ENCODE data around the gene FLAD1. TPM values are rescaled to one million over a fixed set of nuclear protein-coding genes. Genes with fewer than 3 reads are reported as not detected.

FLAD1 gene
- total and polyA plus RNA-seq, 2 experiments from 2014 or later, result 74.5 to 75.0 TPM

DNA sequence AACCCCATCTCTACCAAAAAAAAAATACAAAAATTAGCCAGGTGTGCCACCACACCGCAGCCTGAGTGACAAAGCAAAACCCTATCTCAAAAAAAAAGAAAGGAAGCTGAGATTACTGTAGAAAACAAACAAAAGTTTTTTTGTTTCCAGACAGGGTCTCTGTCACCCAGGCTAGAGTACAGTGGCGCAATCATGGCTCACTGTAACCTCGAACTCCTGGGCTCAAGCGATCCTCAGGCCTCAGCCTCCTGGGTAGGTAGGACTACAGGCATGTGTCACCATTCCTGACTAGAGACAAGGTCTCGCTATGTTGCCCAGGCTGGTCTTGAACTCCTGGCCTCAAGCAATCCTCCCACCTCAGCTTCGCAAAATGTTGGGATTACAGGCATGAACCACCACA is 18.8 kb upstream of the FLAD1 start:
- Histone ChIP-seq H3K27me3 (ENCODE audit: insufficient read depth) (no peaks in the 10 kb centered on the region), H3K27ac (ENCODE audit: low read depth) (peak overlapping the region; percentile 55; the same call in 1 of the 2 replicates), H3K9me2 (ENCODE audit: insufficient read depth) (no peaks in the 10 kb centered on the region), H4K20me1 (replicated peaks; ENCODE audit: insufficient read depth) (peaks cover 34% of the 10 kb centered on the region), H3K4me2 (no peak overlapping the region), H3K79me2 (replicated peaks; ENCODE audit: insufficient read depth) (peaks cover 38% of the 10 kb centered on the region), H2AFZ (no peak overlapping the region), H3F3A (replicated peaks; ENCODE audit: low read depth) (peaks cover 49% of the 10 kb centered on the region), H3K4me1 (ENCODE audit: insufficient read depth) (peaks cover 36% of the 10 kb centered on the region), H3K4me3 (no peak overlapping the region), H3K36me3 (ENCODE audit: insufficient read depth) (peaks cover 36% of the 10 kb centered on the region)
- no peak overlapping the region for H3K4me3 Mint-ChIP-seq
- peaks cover 15% of the 10 kb centered on the region for H3K27me3 Mint-ChIP-seq (ENCODE audit: insufficient read depth, low read depth, poor library complexity)
- TF ChIP-seq, protein P1, sequence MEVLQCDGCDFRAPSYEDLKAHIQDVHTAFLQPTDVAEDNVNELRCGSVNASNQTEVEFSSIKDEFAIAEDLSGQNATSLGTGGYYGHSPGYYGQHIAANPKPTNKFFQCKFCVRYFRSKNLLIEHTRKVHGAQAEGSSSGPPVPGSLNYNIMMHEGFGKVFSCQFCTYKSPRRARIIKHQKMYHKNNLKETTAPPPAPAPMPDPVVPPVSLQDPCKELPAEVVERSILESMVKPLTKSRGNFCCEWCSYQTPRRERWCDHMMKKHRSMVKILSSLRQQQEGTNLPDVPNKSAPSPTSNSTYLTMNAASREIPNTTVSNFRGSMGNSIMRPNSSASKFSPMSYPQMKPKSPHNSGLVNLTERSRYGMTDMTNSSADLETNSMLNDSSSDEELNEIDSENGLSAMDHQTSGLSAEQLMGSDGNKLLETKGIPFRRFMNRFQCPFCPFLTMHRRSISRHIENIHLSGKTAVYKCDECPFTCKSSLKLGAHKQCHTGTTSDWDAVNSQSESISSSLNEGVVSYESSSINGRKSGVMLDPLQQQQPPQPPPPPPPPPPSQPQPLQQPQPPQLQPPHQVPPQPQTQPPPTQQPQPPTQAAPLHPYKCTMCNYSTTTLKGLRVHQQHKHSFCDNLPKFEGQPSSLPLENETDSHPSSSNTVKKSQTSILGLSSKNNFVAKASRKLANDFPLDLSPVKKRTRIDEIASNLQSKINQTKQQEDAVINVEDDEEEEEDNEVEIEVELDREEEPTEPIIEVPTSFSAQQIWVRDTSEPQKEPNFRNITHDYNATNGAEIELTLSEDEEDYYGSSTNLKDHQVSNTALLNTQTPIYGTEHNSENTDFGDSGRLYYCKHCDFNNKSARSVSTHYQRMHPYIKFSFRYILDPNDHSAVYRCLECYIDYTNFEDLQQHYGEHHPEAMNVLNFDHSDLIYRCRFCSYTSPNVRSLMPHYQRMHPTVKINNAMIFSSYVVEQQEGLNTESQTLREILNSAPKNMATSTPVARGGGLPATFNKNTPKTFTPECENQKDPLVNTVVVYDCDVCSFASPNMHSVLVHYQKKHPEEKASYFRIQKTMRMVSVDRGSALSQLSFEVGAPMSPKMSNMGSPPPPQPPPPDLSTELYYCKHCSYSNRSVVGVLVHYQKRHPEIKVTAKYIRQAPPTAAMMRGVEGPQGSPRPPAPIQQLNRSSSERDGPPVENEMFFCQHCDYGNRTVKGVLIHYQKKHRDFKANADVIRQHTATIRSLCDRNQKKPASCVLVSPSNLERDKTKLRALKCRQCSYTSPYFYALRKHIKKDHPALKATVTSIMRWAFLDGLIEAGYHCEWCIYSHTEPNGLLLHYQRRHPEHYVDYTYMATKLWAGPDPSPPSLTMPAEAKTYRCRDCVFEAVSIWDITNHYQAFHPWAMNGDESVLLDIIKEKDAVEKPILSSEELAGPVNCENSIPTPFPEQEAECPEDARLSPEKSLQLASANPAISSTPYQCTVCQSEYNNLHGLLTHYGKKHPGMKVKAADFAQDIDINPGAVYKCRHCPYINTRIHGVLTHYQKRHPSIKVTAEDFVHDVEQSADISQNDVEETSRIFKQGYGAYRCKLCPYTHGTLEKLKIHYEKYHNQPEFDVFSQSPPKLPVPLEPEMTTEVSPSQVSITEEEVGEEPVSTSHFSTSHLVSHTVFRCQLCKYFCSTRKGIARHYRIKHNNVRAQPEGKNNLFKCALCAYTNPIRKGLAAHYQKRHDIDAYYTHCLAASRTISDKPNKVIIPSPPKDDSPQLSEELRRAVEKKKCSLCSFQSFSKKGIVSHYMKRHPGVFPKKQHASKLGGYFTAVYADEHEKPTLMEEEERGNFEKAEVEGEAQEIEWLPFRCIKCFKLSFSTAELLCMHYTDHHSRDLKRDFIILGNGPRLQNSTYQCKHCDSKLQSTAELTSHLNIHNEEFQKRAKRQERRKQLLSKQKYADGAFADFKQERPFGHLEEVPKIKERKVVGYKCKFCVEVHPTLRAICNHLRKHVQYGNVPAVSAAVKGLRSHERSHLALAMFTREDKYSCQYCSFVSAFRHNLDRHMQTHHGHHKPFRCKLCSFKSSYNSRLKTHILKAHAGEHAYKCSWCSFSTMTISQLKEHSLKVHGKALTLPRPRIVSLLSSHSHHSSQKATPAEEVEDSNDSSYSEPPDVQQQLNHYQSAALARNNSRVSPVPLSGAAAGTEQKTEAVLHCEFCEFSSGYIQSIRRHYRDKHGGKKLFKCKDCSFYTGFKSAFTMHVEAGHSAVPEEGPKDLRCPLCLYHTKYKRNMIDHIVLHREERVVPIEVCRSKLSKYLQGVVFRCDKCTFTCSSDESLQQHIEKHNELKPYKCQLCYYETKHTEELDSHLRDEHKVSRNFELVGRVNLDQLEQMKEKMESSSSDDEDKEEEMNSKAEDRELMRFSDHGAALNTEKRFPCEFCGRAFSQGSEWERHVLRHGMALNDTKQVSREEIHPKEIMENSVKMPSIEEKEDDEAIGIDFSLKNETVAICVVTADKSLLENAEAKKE (CRISPR knock-in tag; IDR thresholded peaks at IDR 0.05), result no peak
- no peak for TF ChIP-seq CREB1 (CRISPR knock-in tag; IDR thresholded peaks at IDR 0.05; ENCODE audit: low read depth)
- TF ChIP-seq, protein P2, sequence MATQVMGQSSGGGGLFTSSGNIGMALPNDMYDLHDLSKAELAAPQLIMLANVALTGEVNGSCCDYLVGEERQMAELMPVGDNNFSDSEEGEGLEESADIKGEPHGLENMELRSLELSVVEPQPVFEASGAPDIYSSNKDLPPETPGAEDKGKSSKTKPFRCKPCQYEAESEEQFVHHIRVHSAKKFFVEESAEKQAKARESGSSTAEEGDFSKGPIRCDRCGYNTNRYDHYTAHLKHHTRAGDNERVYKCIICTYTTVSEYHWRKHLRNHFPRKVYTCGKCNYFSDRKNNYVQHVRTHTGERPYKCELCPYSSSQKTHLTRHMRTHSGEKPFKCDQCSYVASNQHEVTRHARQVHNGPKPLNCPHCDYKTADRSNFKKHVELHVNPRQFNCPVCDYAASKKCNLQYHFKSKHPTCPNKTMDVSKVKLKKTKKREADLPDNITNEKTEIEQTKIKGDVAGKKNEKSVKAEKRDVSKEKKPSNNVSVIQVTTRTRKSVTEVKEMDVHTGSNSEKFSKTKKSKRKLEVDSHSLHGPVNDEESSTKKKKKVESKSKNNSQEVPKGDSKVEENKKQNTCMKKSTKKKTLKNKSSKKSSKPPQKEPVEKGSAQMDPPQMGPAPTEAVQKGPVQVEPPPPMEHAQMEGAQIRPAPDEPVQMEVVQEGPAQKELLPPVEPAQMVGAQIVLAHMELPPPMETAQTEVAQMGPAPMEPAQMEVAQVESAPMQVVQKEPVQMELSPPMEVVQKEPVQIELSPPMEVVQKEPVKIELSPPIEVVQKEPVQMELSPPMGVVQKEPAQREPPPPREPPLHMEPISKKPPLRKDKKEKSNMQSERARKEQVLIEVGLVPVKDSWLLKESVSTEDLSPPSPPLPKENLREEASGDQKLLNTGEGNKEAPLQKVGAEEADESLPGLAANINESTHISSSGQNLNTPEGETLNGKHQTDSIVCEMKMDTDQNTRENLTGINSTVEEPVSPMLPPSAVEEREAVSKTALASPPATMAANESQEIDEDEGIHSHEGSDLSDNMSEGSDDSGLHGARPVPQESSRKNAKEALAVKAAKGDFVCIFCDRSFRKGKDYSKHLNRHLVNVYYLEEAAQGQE (IDR thresholded peaks at IDR 0.05; ENCODE audit: unreplicated experiment), result no peak
- TF ChIP-seq POLR2AphosphoS5 (IDR thresholded peaks at IDR 0.05; ENCODE audit: low read depth), result no peak
- TF ChIP-seq NANOG (IDR thresholded peaks at IDR 0.05; ENCODE audit: borderline replicate concordance), result no peak
- no peak for TF ChIP-seq JUNB (IDR thresholded peaks at IDR 0.05; ENCODE audit: unreplicated experiment)
- TF ChIP-seq, protein P3, sequence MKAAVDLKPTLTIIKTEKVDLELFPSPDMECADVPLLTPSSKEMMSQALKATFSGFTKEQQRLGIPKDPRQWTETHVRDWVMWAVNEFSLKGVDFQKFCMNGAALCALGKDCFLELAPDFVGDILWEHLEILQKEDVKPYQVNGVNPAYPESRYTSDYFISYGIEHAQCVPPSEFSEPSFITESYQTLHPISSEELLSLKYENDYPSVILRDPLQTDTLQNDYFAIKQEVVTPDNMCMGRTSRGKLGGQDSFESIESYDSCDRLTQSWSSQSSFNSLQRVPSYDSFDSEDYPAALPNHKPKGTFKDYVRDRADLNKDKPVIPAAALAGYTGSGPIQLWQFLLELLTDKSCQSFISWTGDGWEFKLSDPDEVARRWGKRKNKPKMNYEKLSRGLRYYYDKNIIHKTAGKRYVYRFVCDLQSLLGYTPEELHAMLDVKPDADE (IDR thresholded peaks at IDR 0.05), result no peak
- no peak for TF ChIP-seq ZNF114 (CRISPR knock-in tag; IDR thresholded peaks at IDR 0.05)
- TF ChIP-seq EZH2phosphoT487 (IDR thresholded peaks at IDR 0.05; ENCODE audit: unreplicated experiment), result no peak
- TF ChIP-seq ZNF331 (CRISPR knock-in tag; IDR thresholded peaks at IDR 0.05; ENCODE audit: low read depth), result no peak
- TF ChIP-seq, protein P4, sequence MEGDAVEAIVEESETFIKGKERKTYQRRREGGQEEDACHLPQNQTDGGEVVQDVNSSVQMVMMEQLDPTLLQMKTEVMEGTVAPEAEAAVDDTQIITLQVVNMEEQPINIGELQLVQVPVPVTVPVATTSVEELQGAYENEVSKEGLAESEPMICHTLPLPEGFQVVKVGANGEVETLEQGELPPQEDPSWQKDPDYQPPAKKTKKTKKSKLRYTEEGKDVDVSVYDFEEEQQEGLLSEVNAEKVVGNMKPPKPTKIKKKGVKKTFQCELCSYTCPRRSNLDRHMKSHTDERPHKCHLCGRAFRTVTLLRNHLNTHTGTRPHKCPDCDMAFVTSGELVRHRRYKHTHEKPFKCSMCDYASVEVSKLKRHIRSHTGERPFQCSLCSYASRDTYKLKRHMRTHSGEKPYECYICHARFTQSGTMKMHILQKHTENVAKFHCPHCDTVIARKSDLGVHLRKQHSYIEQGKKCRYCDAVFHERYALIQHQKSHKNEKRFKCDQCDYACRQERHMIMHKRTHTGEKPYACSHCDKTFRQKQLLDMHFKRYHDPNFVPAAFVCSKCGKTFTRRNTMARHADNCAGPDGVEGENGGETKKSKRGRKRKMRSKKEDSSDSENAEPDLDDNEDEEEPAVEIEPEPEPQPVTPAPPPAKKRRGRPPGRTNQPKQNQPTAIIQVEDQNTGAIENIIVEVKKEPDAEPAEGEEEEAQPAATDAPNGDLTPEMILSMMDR (conservative IDR thresholded peaks at IDR 0.05; ENCODE audit: low read depth in 2 of 2), result no peak
- TF ChIP-seq STAT1 (IDR thresholded peaks at IDR 0.05; ENCODE audit: unreplicated experiment), result no peak
- no peak for TF ChIP-seq EZH2 (IDR thresholded peaks at IDR 0.05; ENCODE audit: low read depth, unreplicated experiment)
- H3K9me3 Mint-ChIP-seq, result no peaks in the 10 kb centered on the region
- peaks cover 84% of the 10 kb centered on the region for H3K36me3 Mint-ChIP-seq (ENCODE audit: low read depth)
- DNase-seq (ENCODE audit: low spot score) (no peak), ATAC-seq (no peak)
- peaks cover 48% of the 10 kb centered on the region for H3K4me1 Mint-ChIP-seq
- no peak overlapping the region for H3K27ac Mint-ChIP-seq

All from GM23338 (cell line).